Sigmoid colon (tissue), 4 donors: Measurements from ENCODE around the gene KLF11.
"Not testable (repeated sequence)": the region's sequence is repeated elsewhere in the genome, so short reads cannot be mapped to it uniquely, and the experiment has no call there.

ENCODE experiments used
- EP300 ChIP-seq, 4 donors: sonication (generic); formaldehyde crosslinking; IDR thresholded peaks; one replicate each; pipeline ENCODE4 v1.6.1; 2017; ENCODE audit warnings: antibody characterized with exemption in 4 of 4
- POLR2A ChIP-seq, 2 donors: fragments of 450-650 bp; IDR thresholded peaks; one replicate each; pipeline ENCODE4 v1.6.1; 2016; ENCODE audit warnings: antibody characterized with exemption in 2 of 2, mild to moderate bottlenecking in 2 of 2, moderate library complexity in 2 of 2
- TF ChIP-seq, protein P1 (sequence below), 4 experiments: fragments of 450-650 bp in 3 of 4; fragments of 200-600 bp in 1 of 4; IDR thresholded peaks; one replicate each; pipeline ENCODE4 v1.5.1; 2016 to 2019; ENCODE audit warnings: antibody characterized with exemption in 4 of 4, mild to moderate bottlenecking in 3 of 4, moderate library complexity in 2 of 4

DNA sequence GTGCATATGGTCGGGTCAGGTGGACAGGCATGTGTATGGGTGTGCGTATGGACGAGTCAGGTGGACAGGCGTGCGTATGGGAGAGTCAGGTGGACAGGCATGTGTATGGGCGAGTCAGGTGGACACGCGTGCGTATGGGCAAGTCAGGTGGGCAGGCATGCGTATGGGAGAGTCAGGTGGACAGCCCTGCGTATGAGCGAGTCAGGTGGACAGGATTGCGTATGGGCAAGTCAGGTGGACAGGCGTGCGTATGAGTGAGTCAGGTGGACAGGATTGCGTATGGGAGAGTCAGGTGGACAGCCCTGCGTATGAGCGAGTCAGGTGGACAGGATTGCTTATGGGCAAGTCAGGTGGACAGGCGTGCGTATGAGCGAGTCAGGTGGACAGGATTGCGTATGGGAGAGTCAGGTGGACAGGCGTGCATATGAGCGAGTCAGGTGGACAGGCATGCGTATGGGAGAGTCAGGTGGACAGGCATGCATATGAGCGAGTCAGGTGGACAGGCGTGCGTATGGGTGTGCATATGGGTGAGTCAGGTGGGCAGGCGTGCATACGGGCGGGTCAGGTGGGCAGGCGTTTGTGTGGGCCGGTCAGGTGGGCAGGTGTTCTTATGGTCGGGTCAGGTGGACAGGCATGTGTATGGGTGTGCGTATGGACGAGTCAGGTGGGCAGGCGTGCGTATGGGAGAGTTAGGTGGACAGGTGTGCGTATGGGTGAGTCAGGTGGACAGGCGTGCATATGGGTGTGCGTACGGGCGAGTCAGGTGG, 29.5 kb upstream of the KLF11 start:
- TF ChIP-seq, protein P1, sequence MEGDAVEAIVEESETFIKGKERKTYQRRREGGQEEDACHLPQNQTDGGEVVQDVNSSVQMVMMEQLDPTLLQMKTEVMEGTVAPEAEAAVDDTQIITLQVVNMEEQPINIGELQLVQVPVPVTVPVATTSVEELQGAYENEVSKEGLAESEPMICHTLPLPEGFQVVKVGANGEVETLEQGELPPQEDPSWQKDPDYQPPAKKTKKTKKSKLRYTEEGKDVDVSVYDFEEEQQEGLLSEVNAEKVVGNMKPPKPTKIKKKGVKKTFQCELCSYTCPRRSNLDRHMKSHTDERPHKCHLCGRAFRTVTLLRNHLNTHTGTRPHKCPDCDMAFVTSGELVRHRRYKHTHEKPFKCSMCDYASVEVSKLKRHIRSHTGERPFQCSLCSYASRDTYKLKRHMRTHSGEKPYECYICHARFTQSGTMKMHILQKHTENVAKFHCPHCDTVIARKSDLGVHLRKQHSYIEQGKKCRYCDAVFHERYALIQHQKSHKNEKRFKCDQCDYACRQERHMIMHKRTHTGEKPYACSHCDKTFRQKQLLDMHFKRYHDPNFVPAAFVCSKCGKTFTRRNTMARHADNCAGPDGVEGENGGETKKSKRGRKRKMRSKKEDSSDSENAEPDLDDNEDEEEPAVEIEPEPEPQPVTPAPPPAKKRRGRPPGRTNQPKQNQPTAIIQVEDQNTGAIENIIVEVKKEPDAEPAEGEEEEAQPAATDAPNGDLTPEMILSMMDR (IDR thresholded peaks at IDR 0.05), result not testable (repeated sequence)
- TF ChIP-seq EP300, POLR2A (IDR thresholded peaks at IDR 0.05): not testable (repeated sequence)
